ENCODE data around the gene INPP4B.

The INPP4B gene

GRCh38 chr4:142883040-142883832 lies 37.1 kb upstream of the INPP4B start:
- Histone ChIP-seq H3K4me2 (ENCODE audit: low read length) (no peak overlapping the region), H3K9me2 (ENCODE audit: low read depth, low read length) (no peaks in the 10 kb centered on the region), H3K27me3 (ENCODE audit: insufficient read depth, low read length) (no peaks in the 10 kb centered on the region), H3K9ac (ENCODE audit: low read length) (no peak overlapping the region), H2AFZ (ENCODE audit: low read length) (no peak overlapping the region), H3K4me3 (ENCODE audit: low read depth, low read length, poor library complexity, severe bottlenecking) (no peak overlapping the region), H3K36me3 (ENCODE audit: insufficient read depth, low read length) (no peaks in the 10 kb centered on the region), H3F3A (ENCODE audit: insufficient read depth, low read length) (no peaks in the 10 kb centered on the region), H3K9me3 (ENCODE audit: low read length) (no peaks in the 10 kb centered on the region), H4K20me1 (ENCODE audit: insufficient read depth, low read length) (no peaks in the 10 kb centered on the region), H3K27ac (ENCODE audit: low read depth, low read length, poor library complexity, severe bottlenecking) (no peak overlapping the region), H3K4me1 (ENCODE audit: insufficient read depth, low read length, severe bottlenecking) (no peaks in the 10 kb centered on the region), H3K79me2 (ENCODE audit: insufficient read depth, low read length) (no peaks in the 10 kb centered on the region)
- TF ChIP-seq CTCF (IDR thresholded peaks at IDR 0.05; ENCODE audit: low read length): peak; percentile 44; the same call in 1 of the 2 replicates
- no peak for TF ChIP-seq EZH2 (IDR thresholded peaks at IDR 0.05; ENCODE audit: borderline replicate concordance, low read length)

DNA sequence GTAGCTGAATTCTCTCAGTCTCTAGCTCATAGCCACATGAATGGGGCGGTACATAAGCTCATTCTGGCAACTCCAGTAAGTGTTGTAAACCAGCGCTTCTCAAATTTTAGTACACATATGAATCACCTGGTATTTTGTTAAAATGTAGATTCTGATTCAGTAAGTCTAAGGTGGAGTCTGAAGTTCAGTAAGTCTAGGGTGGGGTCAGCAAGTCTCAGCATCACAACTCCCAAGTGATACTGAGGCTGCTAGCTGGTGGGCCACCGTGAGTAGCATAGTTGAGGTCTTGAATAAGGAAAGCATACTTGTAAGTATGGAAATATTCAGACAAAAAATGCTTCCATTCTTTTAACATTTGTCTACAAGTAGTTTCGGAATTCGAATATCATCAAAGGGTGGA lies 36.1 kb upstream of the INPP4B start:
- H3K36me3 ChIP-seq (ENCODE audit: insufficient read depth, low read length): no peaks in the 10 kb centered on the region
- no peaks in the 10 kb centered on the region for H3K79me2 ChIP-seq (ENCODE audit: insufficient read depth, low read length)
- H3K9ac ChIP-seq (ENCODE audit: low read length): no peak overlapping the region
- H3K27ac ChIP-seq (ENCODE audit: low read depth, low read length, poor library complexity, severe bottlenecking): no peak overlapping the region
- no peaks in the 10 kb centered on the region for H4K20me1 ChIP-seq (ENCODE audit: insufficient read depth, low read length)
- no peaks in the 10 kb centered on the region for H3K9me3 ChIP-seq (ENCODE audit: low read length)
- no peaks in the 10 kb centered on the region for H3K27me3 ChIP-seq (ENCODE audit: insufficient read depth, low read length)
- H3K9me2 ChIP-seq (ENCODE audit: low read depth, low read length): no peaks in the 10 kb centered on the region
- H2AFZ ChIP-seq (ENCODE audit: low read length): no peak overlapping the region
- no peak overlapping the region for H3K4me3 ChIP-seq (ENCODE audit: low read depth, low read length, poor library complexity, severe bottlenecking)
- no peaks in the 10 kb centered on the region for H3K4me1 ChIP-seq (ENCODE audit: insufficient read depth, low read length, severe bottlenecking)
- no peak overlapping the region for H3K4me2 ChIP-seq (ENCODE audit: low read length)
- H3F3A ChIP-seq (ENCODE audit: insufficient read depth, low read length): no peaks in the 10 kb centered on the region
- TF ChIP-seq EZH2 (IDR thresholded peaks at IDR 0.05; ENCODE audit: borderline replicate concordance, low read length) (no peak), CTCF (IDR thresholded peaks at IDR 0.05; ENCODE audit: low read length) (no peak)

GRCh38 chr4:142881331-142881730 lies 35.2 kb upstream of the INPP4B start:
- Histone ChIP-seq H3F3A (ENCODE audit: insufficient read depth, low read length) (no peaks in the 10 kb centered on the region), H3K36me3 (ENCODE audit: insufficient read depth, low read length) (no peaks in the 10 kb centered on the region), H3K9me3 (ENCODE audit: low read length) (no peaks in the 10 kb centered on the region), H4K20me1 (ENCODE audit: insufficient read depth, low read length) (no peaks in the 10 kb centered on the region), H3K4me1 (ENCODE audit: insufficient read depth, low read length, severe bottlenecking) (no peaks in the 10 kb centered on the region), H3K27ac (ENCODE audit: low read depth, low read length, poor library complexity, severe bottlenecking) (no peak overlapping the region), H2AFZ (ENCODE audit: low read length) (no peak overlapping the region), H3K4me3 (ENCODE audit: low read depth, low read length, poor library complexity, severe bottlenecking) (no peak overlapping the region), H3K4me2 (ENCODE audit: low read length) (no peak overlapping the region), H3K79me2 (ENCODE audit: insufficient read depth, low read length) (no peaks in the 10 kb centered on the region), H3K9ac (ENCODE audit: low read length) (no peak overlapping the region), H3K27me3 (ENCODE audit: insufficient read depth, low read length) (no peaks in the 10 kb centered on the region), H3K9me2 (ENCODE audit: low read depth, low read length) (no peaks in the 10 kb centered on the region)
- TF ChIP-seq CTCF (IDR thresholded peaks at IDR 0.05; ENCODE audit: low read length) (no peak), EZH2 (IDR thresholded peaks at IDR 0.05; ENCODE audit: borderline replicate concordance, low read length) (no peak)
